DMS 273 (cell line): Measurements from ENCODE around the gene C5orf52.
"Not testable (repeated sequence)": the region's sequence is repeated elsewhere in the genome, so short reads cannot be mapped to it uniquely, and the experiment has no call there.

Source experiments
- DNase-seq: peaks from one replicate; lab custom pipeline; 2025; ENCODE audit not compliant: unreplicated experiment; lab: John Stamatoyannopoulos, UW

C5orf52 gene

DNA sequence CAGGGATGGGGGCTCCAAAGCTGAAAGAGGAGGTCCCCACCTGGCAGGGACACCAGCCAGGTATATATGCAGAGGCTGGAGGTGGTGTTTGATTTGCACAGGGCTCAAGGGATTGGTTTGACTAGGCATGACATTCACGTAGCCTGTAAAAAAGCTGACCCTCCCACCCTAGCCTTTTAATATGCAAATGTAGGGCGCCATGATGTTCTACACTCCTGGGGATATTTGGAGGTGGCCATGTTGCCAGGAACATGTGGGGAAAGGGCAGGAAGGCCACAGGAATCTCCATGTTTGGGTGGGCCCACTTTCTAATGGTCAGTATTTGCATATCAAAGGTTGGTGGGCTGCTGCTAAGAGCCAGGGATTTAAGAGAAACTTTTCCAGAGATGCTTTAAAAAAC is 47.9 kb downstream of the C5orf52 start:
- no peak for DNase-seq

DNA sequence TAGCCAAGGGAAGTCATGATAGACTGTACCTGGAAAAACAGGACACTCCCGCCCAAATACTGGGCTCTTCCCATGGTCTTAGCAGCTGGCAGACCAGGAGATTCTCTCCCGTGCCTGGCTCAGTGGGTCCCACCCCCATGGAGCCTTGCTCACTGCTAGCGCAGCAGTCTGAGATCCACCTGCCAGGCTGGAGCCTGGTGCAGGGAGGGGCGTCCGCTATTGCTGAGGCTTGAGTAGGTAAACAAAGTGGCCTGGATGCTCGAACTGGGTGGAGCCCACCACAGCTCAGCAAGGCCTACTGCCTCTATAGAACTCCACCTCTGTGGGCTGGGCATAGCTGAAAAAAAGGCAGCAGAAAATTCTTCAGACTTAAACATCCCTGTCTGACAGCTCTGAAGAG is 49.8 kb downstream of the C5orf52 start:
- DNase-seq, result no peak

DNA sequence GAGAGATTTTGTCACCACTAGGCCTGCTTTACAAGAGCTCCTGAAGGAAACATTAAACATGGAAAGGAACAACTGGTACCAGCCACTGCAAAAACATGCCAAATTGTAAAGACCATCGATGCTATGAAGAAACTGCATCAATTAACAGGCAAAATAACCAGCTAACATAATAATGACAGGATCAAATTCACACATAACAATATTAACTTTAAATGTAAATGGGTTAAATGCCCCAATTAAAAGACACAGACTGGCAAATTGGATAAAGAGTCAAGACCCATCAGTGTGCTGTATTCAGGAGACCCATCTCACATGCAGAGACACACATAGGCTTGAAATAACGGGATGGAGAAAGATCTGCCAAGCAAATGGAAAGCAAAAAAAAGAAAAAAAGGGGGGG is 51.6 kb downstream of the C5orf52 start:
- DNase-seq, result not testable (repeated sequence)

DNA sequence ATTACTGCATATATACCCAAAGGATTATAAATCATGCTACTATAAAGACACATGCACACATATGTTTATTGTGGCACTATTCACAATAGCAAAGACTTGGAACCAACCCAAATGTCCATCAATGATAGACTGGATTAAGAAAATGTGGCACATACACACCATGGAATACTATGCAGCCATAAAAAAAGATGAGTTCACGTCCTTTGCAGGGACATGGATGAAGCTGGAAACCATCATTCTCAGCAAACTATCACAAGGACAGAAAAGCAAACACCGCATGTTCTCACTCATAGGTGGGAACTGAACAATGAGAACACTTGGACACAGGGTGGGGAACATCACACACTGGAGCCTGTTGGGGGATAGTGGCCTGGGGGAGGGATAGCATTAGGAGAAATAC is 55.3 kb downstream of the C5orf52 start:
- DNase-seq, result not testable (repeated sequence)

DNA sequence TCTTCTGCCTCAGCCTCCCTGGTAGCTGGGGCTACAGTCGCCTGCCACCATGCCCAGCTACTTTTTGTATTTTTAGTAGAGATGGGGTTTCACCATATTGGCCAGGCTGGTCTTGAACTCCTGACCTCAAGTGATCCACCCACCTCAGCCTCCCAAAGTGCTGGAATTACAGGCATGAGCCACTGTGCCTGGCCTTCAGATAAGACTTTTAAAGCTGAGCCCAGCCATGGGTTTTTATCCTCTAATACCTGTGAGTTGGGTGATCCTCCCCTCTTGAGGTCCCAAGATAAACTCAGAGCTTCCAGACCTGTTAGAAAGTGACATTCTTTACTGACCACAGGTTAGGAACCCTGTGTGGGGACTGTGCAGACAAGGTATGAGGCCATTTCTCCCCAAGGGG is 56.5 kb downstream of the C5orf52 start:
- not testable (repeated sequence) for DNase-seq
